Mesendoderm (in vitro differentiated cells): ENCODE measurements around the gene AGBL2. TPM values are rescaled to one million over a fixed set of nuclear protein-coding genes. Genes with fewer than 3 reads are reported as not detected.
"Not testable (repeated sequence)": the region's sequence is repeated elsewhere in the genome, so short reads cannot be mapped to it uniquely, and the experiment has no call there.

ENCODE experiments used
- DNase-seq: peaks from one replicate; pipeline ENCODE4 v3.0.0; 2013
- H2AK5ac ChIP-seq: 2 replicates; pipeline ENCODE4 v1.6.1; 2013; ENCODE audit warnings: low read length, inconsistent platforms
- H2BK120ac ChIP-seq: 2 replicates; pipeline ENCODE4 v1.6.1; 2013; ENCODE audit warnings: low read depth, mild to moderate bottlenecking, low read length, moderate library complexity, mixed read lengths
- H2BK15ac ChIP-seq: replicated peaks from 2 replicates; pipeline ENCODE4 v1.6.1; 2013; ENCODE audit warnings: low read depth, mild to moderate bottlenecking, moderate library complexity
- H2BK5ac ChIP-seq: 2 replicates; pipeline ENCODE4 v1.6.1; 2013; ENCODE audit warnings: low read length, inconsistent platforms
- H3K18ac ChIP-seq: 2 replicates; pipeline ENCODE4 v1.6.1; 2013; ENCODE audit warnings: mild to moderate bottlenecking, low read length, mixed read lengths
- H3K23ac ChIP-seq: one replicate; pipeline ENCODE4 v1.6.1; 2013; ENCODE audit warnings: low read length
- H3K27ac ChIP-seq: 2 replicates; pipeline ENCODE4 v1.5.1; 2013; ENCODE audit warnings: low read depth, mild to moderate bottlenecking, inconsistent platforms, low read length, moderate library complexity
- H3K27me3 ChIP-seq: 2 replicates; pipeline ENCODE4 v1.6.1; 2013; ENCODE audit warnings: low read length, control low read depth, mild to moderate bottlenecking, inconsistent platforms; ENCODE audit not compliant: insufficient read depth, poor library complexity
- H3K36me3 ChIP-seq: 2 replicates; pipeline ENCODE4 v1.6.1; 2013; ENCODE audit warnings: low read length, inconsistent platforms; ENCODE audit not compliant: control insufficient read depth, insufficient read depth
- H3K4ac ChIP-seq: one replicate; pipeline ENCODE4 v1.6.1; 2013; ENCODE audit warnings: low read depth, mild to moderate bottlenecking, low read length, moderate library complexity
- H3K4me1 ChIP-seq: 2 replicates; pipeline ENCODE4 v1.6.1; 2013; ENCODE audit warnings: low read depth, low read length, inconsistent platforms; ENCODE audit not compliant: control insufficient read depth
- H3K4me2 ChIP-seq: 2 replicates; pipeline ENCODE4 v1.6.1; 2013; ENCODE audit warnings: low read length
- H3K4me3 ChIP-seq: 2 replicates; pipeline ENCODE4 v1.5.1; 2013; ENCODE audit warnings: mild to moderate bottlenecking, low read length
- H3K56ac ChIP-seq: one replicate; pipeline ENCODE4 v1.6.1; 2013; ENCODE audit warnings: low read length
- H3K79me1 ChIP-seq: 2 replicates; pipeline ENCODE4 v1.6.1; 2013; ENCODE audit warnings: low read length, inconsistent platforms
- H3K79me2 ChIP-seq: 2 replicates; pipeline ENCODE4 v1.6.1; 2013; ENCODE audit warnings: mild to moderate bottlenecking, low read length; ENCODE audit not compliant: control insufficient read depth, insufficient read depth
- H3K9ac ChIP-seq: 2 replicates; pipeline ENCODE4 v1.6.1; 2013; ENCODE audit warnings: low read length, inconsistent platforms
- H4K5ac ChIP-seq: one replicate; pipeline ENCODE4 v1.6.1; 2013; ENCODE audit warnings: low read length
- H4K8ac ChIP-seq: one replicate; pipeline ENCODE4 v1.6.1; 2013; ENCODE audit warnings: low read depth, mild to moderate bottlenecking, control low read depth, low read length, moderate library complexity
- WGBS: extraction: QIAGEN DNeasy Blood & Tissue Kit; methylation state at CpG from one replicate; pipeline ENCODE4 v1.1.7; 2013; ENCODE audit warnings: low lambda C conversion rate, missing lambda C conversion rate; ENCODE audit not compliant: insufficient coverage; ENCODE audit errors: extremely low coverage; 5-methylcytosine and 5-hydroxymethylcytosine counted together
- polyA plus RNA-seq, 2 experiments: library from polyadenylated mRNA; stranded (reverse); fragments of 200-250 nt; gene quantifications; one replicate each; pipeline ENCODE4 v1.2.3, GENCODE V29; 2013

AGBL2 gene
- 1.6 TPM for polyA plus RNA-seq (2013, experiment 1 of 2)
- 1.7 TPM for polyA plus RNA-seq (2013, experiment 2 of 2)

- H4K8ac ChIP-seq: no peak within 1 kb of the TSS
- H4K5ac ChIP-seq: no peak within 1 kb of the TSS
- peaks cover 6% of the 10 kb centered on the region for H3K36me3 ChIP-seq
- H3K56ac ChIP-seq: peak within 1 kb of the TSS; percentile 93
- no peak within 1 kb of the TSS for H2AK5ac ChIP-seq
- no peak within 1 kb of the TSS for H3K4ac ChIP-seq
- H3K4me2 ChIP-seq: peak within 1 kb of the TSS; percentile 86
- H3K79me1 ChIP-seq: no peaks in the 10 kb centered on the region
- no peak within 1 kb of the TSS for H2BK15ac ChIP-seq
- H3K4me1 ChIP-seq: no peaks in the 10 kb centered on the region
- WGBS: no CpG with 5 or more reads among the region's 35 CpGs
- peak within 1 kb of the TSS; percentile 86 for H3K9ac ChIP-seq
- no peak within 1 kb of the TSS for H2BK120ac ChIP-seq
- no peak within 1 kb of the TSS for H3K18ac ChIP-seq
- no peak within 1 kb of the TSS for H3K23ac ChIP-seq
- no peak within 1 kb of the TSS for H3K27ac ChIP-seq
- peak within 1 kb of the TSS; percentile 60 for H3K4me3 ChIP-seq
- no peaks in the 10 kb centered on the region for H3K79me2 ChIP-seq
- H2BK5ac ChIP-seq: no peak within 1 kb of the TSS
- DNase-seq: peak; percentile 79
- H3K27me3 ChIP-seq: no peaks in the 10 kb centered on the region
Measured at GRCh38 chr11:47715082-47715669, at the start of gene AGBL2. Gene AGBL2, minus strand, starts transcription at chr11:47715369. Its CDS starts 719 bp downstream, at chr11:47714650.

GRCh38 chr11:47759291-47759690, 44.1 kb upstream of the AGBL2 start:
- H3K27ac ChIP-seq, H2BK15ac ChIP-seq, H3K79me2 ChIP-seq, H2BK5ac ChIP-seq, H4K8ac ChIP-seq, H3K79me1 ChIP-seq, H3K9ac ChIP-seq, H3K4ac ChIP-seq, H3K4me2 ChIP-seq, H3K36me3 ChIP-seq, H3K18ac ChIP-seq, H2BK120ac ChIP-seq, DNase-seq, H2AK5ac ChIP-seq, H3K56ac ChIP-seq, H3K27me3 ChIP-seq, H3K4me3 ChIP-seq, H3K23ac ChIP-seq, H3K4me1 ChIP-seq, H4K5ac ChIP-seq: not testable (repeated sequence)
- WGBS: no CpG with 5 or more reads among the region's 11 CpGs

GRCh38 chr11:47756208-47756607, 41.0 kb upstream of the AGBL2 start:
- no peak overlapping the region for H3K4me3 ChIP-seq
- H2AK5ac ChIP-seq: no peak overlapping the region
- H3K27me3 ChIP-seq: no peaks in the 10 kb centered on the region
- H2BK5ac ChIP-seq: no peak overlapping the region
- peaks cover 5% of the 10 kb centered on the region for H3K79me2 ChIP-seq
- no peak overlapping the region for H2BK15ac ChIP-seq
- no peak overlapping the region for H3K23ac ChIP-seq
- no peak overlapping the region for H3K27ac ChIP-seq
- H3K56ac ChIP-seq: no peak overlapping the region
- no peak overlapping the region for H2BK120ac ChIP-seq
- H3K4ac ChIP-seq: no peak overlapping the region
- DNase-seq: no peak
- H3K36me3 ChIP-seq: peaks cover 14% of the 10 kb centered on the region
- H4K8ac ChIP-seq: no peak overlapping the region
- no peak overlapping the region for H3K9ac ChIP-seq
- H4K5ac ChIP-seq: no peak overlapping the region
- no CpG with 5 or more reads among the region's 4 CpGs for WGBS
- H3K79me1 ChIP-seq: peaks cover 7% of the 10 kb centered on the region
- no peak overlapping the region for H3K18ac ChIP-seq
- no peak overlapping the region for H3K4me2 ChIP-seq
- H3K4me1 ChIP-seq: no peaks in the 10 kb centered on the region

- H3K18ac ChIP-seq: no peak overlapping the region
- H3K79me1 ChIP-seq: peaks cover 3% of the 10 kb centered on the region
- no peaks in the 10 kb centered on the region for H3K79me2 ChIP-seq
- no peak for DNase-seq
- WGBS: no CpG with 5 or more reads among the region's 5 CpGs
- no peak overlapping the region for H3K4me3 ChIP-seq
- no peak overlapping the region for H2AK5ac ChIP-seq
- H3K23ac ChIP-seq: no peak overlapping the region
- H3K4me2 ChIP-seq: no peak overlapping the region
- no peaks in the 10 kb centered on the region for H3K4me1 ChIP-seq
- no peak overlapping the region for H2BK5ac ChIP-seq
- no peak overlapping the region for H3K56ac ChIP-seq
- no peak overlapping the region for H2BK15ac ChIP-seq
- H3K36me3 ChIP-seq: peaks cover 18% of the 10 kb centered on the region
- no peak overlapping the region for H3K27ac ChIP-seq
- no peak overlapping the region for H2BK120ac ChIP-seq
- H3K4ac ChIP-seq: no peak overlapping the region
- H4K5ac ChIP-seq: no peak overlapping the region
- no peak overlapping the region for H4K8ac ChIP-seq
- no peak overlapping the region for H3K9ac ChIP-seq
- no peaks in the 10 kb centered on the region for H3K27me3 ChIP-seq
Measured at GRCh38 chr11:47750725-47751124, 35.6 kb upstream of the AGBL2 start.

GRCh38 chr11:47742494-47742893, 27.3 kb upstream of the AGBL2 start:
- not testable (repeated sequence) for H3K27ac ChIP-seq, H3K4me1 ChIP-seq, H2BK5ac ChIP-seq, H3K9ac ChIP-seq, H3K79me2 ChIP-seq, H3K4me3 ChIP-seq, H3K79me1 ChIP-seq, DNase-seq, H3K23ac ChIP-seq, H2AK5ac ChIP-seq, H4K5ac ChIP-seq, H2BK120ac ChIP-seq, H2BK15ac ChIP-seq, H3K18ac ChIP-seq, H4K8ac ChIP-seq, H3K27me3 ChIP-seq, H3K4ac ChIP-seq, H3K56ac ChIP-seq, H3K4me2 ChIP-seq
- H3K36me3 ChIP-seq: peaks cover 14% of the 10 kb centered on the region
- WGBS: no CpG with 5 or more reads among the region's 7 CpGs

- not testable (repeated sequence) for H3K27me3 ChIP-seq, H2BK5ac ChIP-seq, H4K8ac ChIP-seq, H3K9ac ChIP-seq, H2BK15ac ChIP-seq, H3K4me1 ChIP-seq, H2AK5ac ChIP-seq, H3K4me3 ChIP-seq, H3K79me2 ChIP-seq, H3K79me1 ChIP-seq, H3K18ac ChIP-seq, H3K4ac ChIP-seq, DNase-seq, H3K56ac ChIP-seq, H3K23ac ChIP-seq, H3K27ac ChIP-seq, H3K36me3 ChIP-seq, H2BK120ac ChIP-seq, H4K5ac ChIP-seq, H3K4me2 ChIP-seq
- WGBS: no CpG with 5 or more reads among the region's 7 CpGs
Measured at GRCh38 chr11:47737817-47738216, 22.6 kb upstream of the AGBL2 start.
